ENCODE results near the gene BAZ2B.

Gene BAZ2B

DNA sequence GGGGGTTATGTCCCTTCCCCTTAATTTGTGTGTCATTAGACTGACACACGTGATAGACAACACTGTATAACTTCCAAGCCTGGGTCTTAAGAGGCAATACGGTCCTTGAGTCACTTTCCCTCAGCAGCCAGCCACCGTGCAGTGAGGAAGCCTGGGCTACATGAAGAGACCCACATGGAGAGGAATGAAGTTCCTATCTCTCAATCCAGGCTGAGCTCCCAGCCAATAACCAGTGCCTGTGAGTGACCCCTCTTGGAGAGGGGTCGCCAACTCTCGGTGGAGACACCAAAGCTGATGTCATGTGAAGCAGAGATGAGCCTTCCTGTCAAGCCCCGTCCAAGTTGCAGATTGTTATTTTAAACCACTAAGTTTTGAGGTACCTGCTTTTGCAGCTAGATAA, 324.2 kb downstream of the BAZ2B start:
- no peak for DNase-seq

- no peak for DNase-seq
Measured at GRCh38 chr2:159290289-159290907, 325.9 kb downstream of the BAZ2B start.

DNA sequence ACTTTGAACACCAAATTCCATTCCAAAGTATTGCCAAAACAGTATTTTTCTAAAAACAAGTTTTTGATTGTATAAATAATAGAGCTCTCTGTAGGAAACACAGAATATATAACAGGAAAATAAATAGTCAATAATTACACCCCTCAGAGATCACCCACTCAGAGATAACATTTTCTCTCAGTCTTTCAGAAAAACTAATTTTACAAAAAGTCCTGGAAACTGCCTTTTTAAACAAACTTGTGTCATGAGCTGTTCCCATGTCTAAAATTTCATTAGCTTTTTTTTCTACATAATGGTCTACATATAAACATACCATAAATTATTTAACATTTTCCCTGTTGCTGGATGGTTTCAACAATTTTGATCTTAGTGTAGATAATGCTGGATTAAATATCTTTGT, 328.6 kb downstream of the BAZ2B start:
- no peak for DNase-seq

DNA sequence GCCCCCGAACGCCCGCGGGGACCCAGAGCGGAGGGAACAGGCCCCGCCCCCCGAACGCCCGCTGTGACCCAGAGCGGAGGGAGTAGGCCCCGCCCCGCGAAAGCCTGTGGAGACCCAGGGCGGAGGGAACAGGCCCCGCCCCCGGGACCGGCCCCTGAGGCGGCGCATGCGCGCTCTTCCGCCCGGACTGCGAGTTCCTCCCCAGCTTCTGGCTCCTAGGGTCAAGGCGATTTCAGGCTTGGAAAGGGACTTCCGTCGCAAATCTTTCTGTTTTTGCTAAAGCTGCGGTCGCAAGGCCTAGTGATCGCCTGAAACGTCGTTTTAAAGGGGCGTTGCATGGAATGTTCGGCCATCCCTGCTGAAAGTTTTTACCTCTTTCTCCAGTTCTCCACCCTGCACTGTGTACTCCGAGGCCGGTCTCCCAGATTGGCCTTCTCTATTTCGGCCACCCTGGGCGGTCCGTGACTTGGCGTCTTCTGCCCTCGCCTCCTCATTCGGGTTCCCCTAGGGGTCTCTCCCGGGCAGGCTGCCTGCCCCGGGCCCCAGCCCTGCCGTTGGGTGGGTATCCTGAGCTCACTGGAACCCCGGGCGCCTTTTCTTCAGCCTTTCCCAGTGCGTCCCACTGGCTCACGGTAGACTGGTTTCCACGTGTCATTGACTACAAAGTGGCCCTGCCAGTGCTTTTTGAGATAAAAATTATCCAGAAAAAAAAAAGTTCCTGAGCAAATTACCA, 329.5 kb downstream of the BAZ2B start:
- peak; percentile 96 for DNase-seq

GRCh38 chr2:159285929-159286708, 330.2 kb downstream of the BAZ2B start, which contains the start of gene WDSUB1:
WDSUB1 (minus strand) TSS chr2:159286703; CDS start chr2:159283069, 3,634 bp downstream.
- peak; percentile 37 for DNase-seq

- DNase-seq, result no peak
Measured at GRCh38 chr2:159285433-159285832, 330.9 kb downstream of the BAZ2B start.

- DNase-seq, result no peak
Measured at GRCh38 chr2:159283529-159283928, 332.8 kb downstream of the BAZ2B start.

DNA sequence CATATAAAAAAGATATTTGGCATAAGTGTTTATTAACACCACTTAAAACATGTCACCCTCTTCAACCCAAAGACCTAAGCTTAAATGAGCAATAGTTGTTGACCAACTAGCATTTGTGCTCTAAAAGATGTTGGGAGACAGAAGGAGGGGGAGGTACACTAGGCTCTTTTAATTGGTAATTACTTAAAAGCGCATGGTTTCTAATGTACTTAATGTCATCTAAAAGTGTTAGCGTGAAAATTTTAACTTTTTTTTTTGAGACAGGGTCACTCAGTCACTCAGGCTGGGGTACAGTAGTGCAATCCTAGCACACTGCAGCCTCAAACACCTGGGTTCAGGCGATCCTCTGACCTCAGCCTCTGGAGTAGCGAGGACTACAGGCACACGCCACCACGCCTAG, 335.3 kb downstream of the BAZ2B start:
- DNase-seq, result no peak

- DNase-seq, result no peak
Measured at GRCh38 chr2:159279700-159280099, 336.6 kb downstream of the BAZ2B start.

DNA sequence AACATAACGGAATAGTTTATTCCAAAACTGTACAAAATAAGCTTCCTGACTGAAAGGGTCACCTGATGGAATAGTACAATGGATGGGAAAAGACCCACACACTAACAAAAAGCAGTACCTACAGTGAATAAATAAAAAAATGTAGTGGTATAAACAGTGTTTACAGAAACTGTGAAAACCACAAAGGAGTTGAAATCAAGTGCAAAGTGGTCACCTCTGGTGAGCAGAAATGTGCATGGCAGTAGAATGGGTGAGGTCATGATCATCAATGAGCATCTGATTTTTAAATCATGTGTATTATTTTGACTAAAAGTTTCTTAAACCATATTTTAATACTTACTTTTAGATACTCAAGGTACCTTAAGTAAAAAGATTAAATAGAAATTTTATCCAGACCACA, 341.2 kb downstream of the BAZ2B start:
- no peak for DNase-seq

GRCh38 chr2:159272156-159272555, 344.2 kb downstream of the BAZ2B start:
- DNase-seq, result no peak

GRCh38 chr2:159270744-159271379, 345.5 kb downstream of the BAZ2B start:
- no peak for DNase-seq
